K562 (cell line): ENCODE results near the gene BICD1. TPM values are rescaled to one million over a fixed set of nuclear protein-coding genes. Genes with fewer than 3 reads are reported as not detected.
A peak's percentile ranks its signal among the peaks of the same experiment; 100 is the strongest.

ENCODE experiments used
- CREB1 ChIP-seq, 2 experiments: sonication (generic) in 1 of 2; formaldehyde crosslinking in 1 of 2; IDR thresholded peaks; 2 replicates each; pipeline versions ENCODE4 v1.6.1 to v1.8.0; 2012 to 2022; ENCODE audit warnings: inconsistent platforms in 1 of 2, mild to moderate bottlenecking in 1 of 2, missing genetic modification reagents in 1 of 2, moderate library complexity in 1 of 2
- CREB3 ChIP-seq: fragments of 450-650 bp; conservative IDR thresholded peaks from 2 replicates; pipeline ENCODE4 v1.6.1; 2016; ENCODE audit warnings: missing genetic modification characterization, low read depth, mild to moderate bottlenecking, missing compliant biosample characterization, moderate library complexity
- DNMT1 ChIP-seq: fragments of 450-650 bp; IDR thresholded peaks from 2 replicates; pipeline ENCODE4 v1.6.1; 2016; ENCODE audit warnings: antibody characterized with exemption, mild to moderate bottlenecking
- ELK3 ChIP-seq: fragments of 450-650 bp; formaldehyde crosslinking; IDR thresholded peaks from 2 replicates; pipeline ENCODE4 v1.4.0; 2020; ENCODE audit warnings: mild to moderate bottlenecking
- MAFF ChIP-seq: IDR thresholded peaks from 2 replicates; pipeline ENCODE4 v1.6.1; 2012; ENCODE audit warnings: low read length, improper control_type of control experiment
- MAFG ChIP-seq: fragments of 450-650 bp; conservative IDR thresholded peaks from 2 replicates; pipeline ENCODE4 v1.6.1; 2016; ENCODE audit warnings: missing genetic modification characterization, missing compliant biosample characterization
- NR2C2 ChIP-seq, 2 experiments: fragments of 200-800 bp in 1 of 2; sonication (Bioruptor generic) in 1 of 2; sonication (generic) in 1 of 2; formaldehyde crosslinking in 1 of 2; IDR thresholded peaks; 2 replicates each; pipeline versions ENCODE4 v1.6.1 to v1.8.0; 2016 to 2022; ENCODE audit warnings: mild to moderate bottlenecking in 1 of 2, missing compliant biosample characterization in 1 of 2, missing genetic modification characterization in 1 of 2, missing genetic modification reagents in 1 of 2
- SMAD1 ChIP-seq: fragments of 150-350 bp; IDR thresholded peaks from 2 replicates; pipeline ENCODE4 v1.6.1; 2014; ENCODE audit warnings: low read length, low read depth; ENCODE audit not compliant: partially characterized antibody
- TBL1XR1 ChIP-seq, 2 experiments: IDR thresholded peaks; 2 replicates each; pipeline ENCODE4 v1.6.1; 2012; ENCODE audit warnings: improper control_type of control experiment in 2 of 2, low read length in 2 of 2, mild to moderate bottlenecking in 1 of 2
- TGIF2 ChIP-seq: sonication (generic); formaldehyde crosslinking; IDR thresholded peaks from 2 replicates; pipeline ENCODE4 v1.8.1; 2022; ENCODE audit warnings: mild to moderate bottlenecking, missing genetic modification reagents, moderate library complexity
- TOE1 ChIP-seq, 2 experiments: fragments of 450-650 bp in 1 of 2; sonication (generic) in 1 of 2; formaldehyde crosslinking in 1 of 2; IDR thresholded peaks; 2 replicates each; pipeline versions ENCODE4 v1.7.1 to v1.8.0; 2016 to 2022; ENCODE audit warnings: borderline replicate concordance in 2 of 2, mild to moderate bottlenecking in 2 of 2, antibody characterized with exemption in 1 of 2, inconsistent platforms in 1 of 2, low read depth in 1 of 2, missing genetic modification reagents in 1 of 2, moderate library complexity in 1 of 2
- XRCC5 ChIP-seq: fragments of 200-400 bp; formaldehyde crosslinking; IDR thresholded peaks from 2 replicates; pipeline ENCODE4 v1.6.1; 2017; ENCODE audit warnings: low read depth, mild to moderate bottlenecking, low read length
- ZNF263 ChIP-seq: sonication (generic); formaldehyde crosslinking; IDR thresholded peaks from 2 replicates; pipeline ENCODE4 v1.8.0; 2022; ENCODE audit warnings: mild to moderate bottlenecking, missing genetic modification reagents, borderline replicate concordance
- polyA plus RNA-seq, 8 experiments: library from polyadenylated mRNA; depleted of rRNA in 4 of 8; stranded (reverse) in 5 of 8; unstranded in 3 of 8; fragments of >200 nt; fragmentation: Nextera tagmentation in 2 of 8; fragmentation: Illumina TruSeq in 1 of 8; extraction: Ambion mirVana in 2 of 8; extraction: Trizol in 1 of 8; gene quantifications; 2 replicates each; pipeline versions ENCODE4 v1.2.1 to v1.2.3, GENCODE V29; 2011 to 2014; ENCODE audit warnings: inconsistent platforms in 1 of 8, missing spikeins in 1 of 8
- total RNA-seq, 7 experiments: library from RNA; depleted of rRNA in 6 of 7; stranded (reverse); fragments of >200 nt in 6 of 7; fragmentation: Illumina TruSeq in 2 of 7; extraction: Trizol in 2 of 7; gene quantifications; 2 replicates each; pipeline versions ENCODE4 v1.2.1 to v1.2.3, GENCODE V29; 2011 to 2021; ENCODE audit warnings: low replicate concordance in 1 of 7
- TF ChIP-seq, protein P1 (sequence below): fragments of 200-800 bp; sonication (Bioruptor generic); IDR thresholded peaks from 2 replicates; pipeline ENCODE4 v1.6.1; 2017; ENCODE audit warnings: missing genetic modification characterization, missing compliant biosample characterization
- TF ChIP-seq, protein P2 (sequence below), 2 experiments: fragments of 450-650 bp in 1 of 2; IDR thresholded peaks; 2 replicates each; pipeline ENCODE4 v1.6.1; 2011 to 2017; ENCODE audit warnings: low read depth in 2 of 2, antibody characterized with exemption in 1 of 2, borderline replicate concordance in 1 of 2, low read length in 1 of 2, mild to moderate bottlenecking in 1 of 2, mixed read lengths in 1 of 2; ENCODE audit not compliant: control insufficient read depth in 1 of 2
- TF ChIP-seq, protein P3 (sequence below): fragments of 250-450 bp; sonication (Bioruptor Pico); IDR thresholded peaks from 2 replicates; pipeline ENCODE4 v1.4.0; 2020; ENCODE audit warnings: mild to moderate bottlenecking

Gene BICD1
- total and polyA plus RNA-seq, 9 of the 15 experiments (the other 6 are each of a cell fraction or from before 2014, with no cell fraction given): 3.5 to 21.1 (median 12.5) TPM

GRCh38 chr12:32110942-32111341 lies 4.3 kb downstream of the BICD1 start (continued):
- TF ChIP-seq, protein P1, sequence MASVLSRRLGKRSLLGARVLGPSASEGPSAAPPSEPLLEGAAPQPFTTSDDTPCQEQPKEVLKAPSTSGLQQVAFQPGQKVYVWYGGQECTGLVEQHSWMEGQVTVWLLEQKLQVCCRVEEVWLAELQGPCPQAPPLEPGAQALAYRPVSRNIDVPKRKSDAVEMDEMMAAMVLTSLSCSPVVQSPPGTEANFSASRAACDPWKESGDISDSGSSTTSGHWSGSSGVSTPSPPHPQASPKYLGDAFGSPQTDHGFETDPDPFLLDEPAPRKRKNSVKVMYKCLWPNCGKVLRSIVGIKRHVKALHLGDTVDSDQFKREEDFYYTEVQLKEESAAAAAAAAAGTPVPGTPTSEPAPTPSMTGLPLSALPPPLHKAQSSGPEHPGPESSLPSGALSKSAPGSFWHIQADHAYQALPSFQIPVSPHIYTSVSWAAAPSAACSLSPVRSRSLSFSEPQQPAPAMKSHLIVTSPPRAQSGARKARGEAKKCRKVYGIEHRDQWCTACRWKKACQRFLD (CRISPR knock-in tag): no peak
- TF ChIP-seq MAFF (peak; percentile 40; the same call in 1 of the 2 replicates), XRCC5 (no peak), ELK3 (CRISPR knock-in tag) (no peak), ZNF263 (CRISPR knock-in tag) (no peak), SMAD1 (no peak), CREB1 (IDR thresholded peaks at IDR 0.05) (no peak), CREB1 (CRISPR knock-in tag; IDR thresholded peaks at IDR 0.05) (no peak), NR2C2 (CRISPR knock-in tag; IDR thresholded peaks at IDR 0.05) (no peak), NR2C2 (tag; IDR thresholded peaks at IDR 0.05) (no peak), DNMT1 (no peak), MAFG (tag) (peak; percentile 70), TOE1 (IDR thresholded peaks at IDR 0.05; ENCODE audit: borderline replicate concordance) (no peak), TOE1 (CRISPR knock-in tag; IDR thresholded peaks at IDR 0.05; ENCODE audit: borderline replicate concordance, low read depth) (no peak), TGIF2 (CRISPR knock-in tag) (no peak), CREB3 (tag) (no peak), TBL1XR1 (IDR thresholded peaks at IDR 0.05; ENCODE audit: low read length in 2 of 2) (no peak)
- TF ChIP-seq, protein P2, sequence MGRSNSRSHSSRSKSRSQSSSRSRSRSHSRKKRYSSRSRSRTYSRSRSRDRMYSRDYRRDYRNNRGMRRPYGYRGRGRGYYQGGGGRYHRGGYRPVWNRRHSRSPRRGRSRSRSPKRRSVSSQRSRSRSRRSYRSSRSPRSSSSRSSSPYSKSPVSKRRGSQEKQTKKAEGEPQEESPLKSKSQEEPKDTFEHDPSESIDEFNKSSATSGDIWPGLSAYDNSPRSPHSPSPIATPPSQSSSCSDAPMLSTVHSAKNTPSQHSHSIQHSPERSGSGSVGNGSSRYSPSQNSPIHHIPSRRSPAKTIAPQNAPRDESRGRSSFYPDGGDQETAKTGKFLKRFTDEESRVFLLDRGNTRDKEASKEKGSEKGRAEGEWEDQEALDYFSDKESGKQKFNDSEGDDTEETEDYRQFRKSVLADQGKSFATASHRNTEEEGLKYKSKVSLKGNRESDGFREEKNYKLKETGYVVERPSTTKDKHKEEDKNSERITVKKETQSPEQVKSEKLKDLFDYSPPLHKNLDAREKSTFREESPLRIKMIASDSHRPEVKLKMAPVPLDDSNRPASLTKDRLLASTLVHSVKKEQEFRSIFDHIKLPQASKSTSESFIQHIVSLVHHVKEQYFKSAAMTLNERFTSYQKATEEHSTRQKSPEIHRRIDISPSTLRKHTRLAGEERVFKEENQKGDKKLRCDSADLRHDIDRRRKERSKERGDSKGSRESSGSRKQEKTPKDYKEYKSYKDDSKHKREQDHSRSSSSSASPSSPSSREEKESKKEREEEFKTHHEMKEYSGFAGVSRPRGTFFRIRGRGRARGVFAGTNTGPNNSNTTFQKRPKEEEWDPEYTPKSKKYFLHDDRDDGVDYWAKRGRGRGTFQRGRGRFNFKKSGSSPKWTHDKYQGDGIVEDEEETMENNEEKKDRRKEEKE (IDR thresholded peaks at IDR 0.05; ENCODE audit: borderline replicate concordance in 1 of 2, control insufficient read depth in 1 of 2, low read depth in 2 of 2, low read length in 1 of 2): no peak
- TF ChIP-seq, protein P3, sequence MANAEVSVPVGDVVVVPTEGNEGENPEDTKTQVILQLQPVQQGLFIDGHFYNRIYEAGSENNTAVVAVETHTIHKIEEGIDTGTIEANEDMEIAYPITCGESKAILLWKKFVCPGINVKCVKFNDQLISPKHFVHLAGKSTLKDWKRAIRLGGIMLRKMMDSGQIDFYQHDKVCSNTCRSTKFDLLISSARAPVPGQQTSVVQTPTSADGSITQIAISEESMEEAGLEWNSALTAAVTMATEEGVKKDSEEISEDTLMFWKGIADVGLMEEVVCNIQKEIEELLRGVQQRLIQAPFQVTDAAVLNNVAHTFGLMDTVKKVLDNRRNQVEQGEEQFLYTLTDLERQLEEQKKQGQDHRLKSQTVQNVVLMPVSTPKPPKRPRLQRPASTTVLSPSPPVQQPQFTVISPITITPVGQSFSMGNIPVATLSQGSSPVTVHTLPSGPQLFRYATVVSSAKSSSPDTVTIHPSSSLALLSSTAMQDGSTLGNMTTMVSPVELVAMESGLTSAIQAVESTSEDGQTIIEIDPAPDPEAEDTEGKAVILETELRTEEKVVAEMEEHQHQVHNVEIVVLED: no peak
